ENCODE results near the gene MEF2A.

Gene MEF2A

GRCh38 chr15:99707473-99708270, 141.9 kb downstream of the MEF2A start:
- peak; percentile 16 to 28 for DNase-seq

GRCh38 chr15:99708563-99708962, 142.8 kb downstream of the MEF2A start:
- no peak for DNase-seq

- DNase-seq: no peak
Measured at GRCh38 chr15:99709243-99709986, 143.6 kb downstream of the MEF2A start.

GRCh38 chr15:99711625-99712024, 145.8 kb downstream of the MEF2A start:
- no peak for DNase-seq

- no peak for DNase-seq
Measured at GRCh38 chr15:99712415-99712814, 146.6 kb downstream of the MEF2A start.

- no peak for DNase-seq
Measured at GRCh38 chr15:99716540-99717095, 150.8 kb downstream of the MEF2A start.

GRCh38 chr15:99717161-99718009, 151.6 kb downstream of the MEF2A start:
- DNase-seq: no peak

- no peak for DNase-seq
Measured at GRCh38 chr15:99718421-99718820, 152.6 kb downstream of the MEF2A start.

- DNase-seq: no peak
Measured at GRCh38 chr15:99719096-99719541, 153.3 kb downstream of the MEF2A start.

GRCh38 chr15:99720533-99720932, 154.7 kb downstream of the MEF2A start:
- no peak for DNase-seq

GRCh38 chr15:99721104-99721778, 155.5 kb downstream of the MEF2A start:
- no peak for DNase-seq

- DNase-seq: no peak
Measured at GRCh38 chr15:99721896-99722295, 156.1 kb downstream of the MEF2A start.

- DNase-seq: no peak
Measured at GRCh38 chr15:99722406-99722805, 156.6 kb downstream of the MEF2A start.

- DNase-seq: no peak
Measured at GRCh38 chr15:99726333-99726732, 160.5 kb downstream of the MEF2A start.

- no peak for DNase-seq
Measured at GRCh38 chr15:99727330-99727729, 161.5 kb downstream of the MEF2A start.

- no peak for DNase-seq
Measured at GRCh38 chr15:99727733-99728132, 161.9 kb downstream of the MEF2A start.

- DNase-seq: no peak
Measured at GRCh38 chr15:99728916-99729315, 163.1 kb downstream of the MEF2A start.

GRCh38 chr15:99729327-99729726, 163.5 kb downstream of the MEF2A start:
- no peak for DNase-seq

GRCh38 chr15:99729920-99730319, 164.1 kb downstream of the MEF2A start:
- DNase-seq: no peak

GRCh38 chr15:99731336-99732123, 165.7 kb downstream of the MEF2A start:
- DNase-seq: no peak

- DNase-seq: no peak
Measured at GRCh38 chr15:99732124-99732750, 166.5 kb downstream of the MEF2A start.

Measured in activated CD4-positive, alpha-beta T cell treated with anti-CD3 and anti-CD28 coated beads for 4 hours (primary cell).